NCI-H345 (cell line): ENCODE results near the gene HDAC4.

Experiments
- DNase-seq: peaks from one replicate; lab custom pipeline; 2025; lab: John Stamatoyannopoulos, UW

Gene HDAC4

GRCh38 chr2:239107936-239108335, 292.9 kb downstream of the HDAC4 start:
- no peak for DNase-seq

- no peak for DNase-seq
Measured at GRCh38 chr2:239106966-239107365, 293.9 kb downstream of the HDAC4 start.

GRCh38 chr2:239106314-239106908, 294.4 kb downstream of the HDAC4 start:
- peak; percentile 31 for DNase-seq

GRCh38 chr2:239105234-239105633, 295.6 kb downstream of the HDAC4 start:
- no peak for DNase-seq

- DNase-seq, result no peak
Measured at GRCh38 chr2:239104800-239105199, 296.0 kb downstream of the HDAC4 start.

- DNase-seq, result no peak
Measured at GRCh38 chr2:239103125-239104098, 297.4 kb downstream of the HDAC4 start.

- no peak for DNase-seq
Measured at GRCh38 chr2:239102266-239102665, 298.6 kb downstream of the HDAC4 start.

GRCh38 chr2:239101807-239102206, 299.0 kb downstream of the HDAC4 start:
- no peak for DNase-seq

GRCh38 chr2:239101071-239101470, 299.7 kb downstream of the HDAC4 start:
- DNase-seq, result no peak

- DNase-seq, result no peak
Measured at GRCh38 chr2:239099474-239099873, 301.3 kb downstream of the HDAC4 start.

- DNase-seq, result no peak
Measured at GRCh38 chr2:239098288-239098970, 302.4 kb downstream of the HDAC4 start.

- DNase-seq, result no peak
Measured at GRCh38 chr2:239097428-239097696, 303.5 kb downstream of the HDAC4 start.

GRCh38 chr2:239096676-239097427, 304.0 kb downstream of the HDAC4 start:
- no peak for DNase-seq

GRCh38 chr2:239095460-239096081, 305.2 kb downstream of the HDAC4 start:
- no peak for DNase-seq

- DNase-seq, result no peak
Measured at GRCh38 chr2:239094867-239095266, 306.0 kb downstream of the HDAC4 start.

- DNase-seq, result no peak
Measured at GRCh38 chr2:239093952-239094351, 306.9 kb downstream of the HDAC4 start.

GRCh38 chr2:239093542-239093941, 307.3 kb downstream of the HDAC4 start:
- DNase-seq, result no peak

- DNase-seq, result no peak
Measured at GRCh38 chr2:239092571-239093294, 308.1 kb downstream of the HDAC4 start.

GRCh38 chr2:239089884-239090283, 310.9 kb downstream of the HDAC4 start:
- DNase-seq, result no peak

- DNase-seq, result no peak
Measured at GRCh38 chr2:239087046-239087710, 313.6 kb downstream of the HDAC4 start.
